ENCODE results near the gene TMEM25.

DNA sequence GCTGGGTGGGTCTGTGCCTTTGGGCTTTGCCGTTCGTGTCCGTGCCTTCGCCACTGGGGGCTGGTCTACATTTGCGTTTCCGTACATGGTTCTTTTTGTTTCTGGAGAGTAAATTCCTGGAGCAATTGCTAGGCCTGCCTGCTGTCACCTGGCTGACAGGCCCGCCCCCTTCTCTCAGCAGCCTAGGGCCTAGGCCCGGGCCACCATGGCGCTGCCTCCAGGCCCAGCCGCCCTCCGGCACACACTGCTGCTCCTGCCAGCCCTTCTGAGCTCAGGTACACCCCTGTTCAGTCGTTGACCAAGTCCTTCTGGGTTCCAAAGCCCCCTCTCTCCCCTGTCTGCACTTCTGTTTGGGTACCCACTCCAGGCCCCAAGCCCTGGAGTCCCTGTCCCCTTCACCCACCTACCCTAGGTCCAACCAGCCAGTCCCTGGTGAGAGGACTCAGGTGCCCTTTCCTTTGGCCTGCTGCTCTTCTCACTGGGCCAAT, 649 bp downstream of the TMEM25 start:
- TF ChIP-seq, protein P1, sequence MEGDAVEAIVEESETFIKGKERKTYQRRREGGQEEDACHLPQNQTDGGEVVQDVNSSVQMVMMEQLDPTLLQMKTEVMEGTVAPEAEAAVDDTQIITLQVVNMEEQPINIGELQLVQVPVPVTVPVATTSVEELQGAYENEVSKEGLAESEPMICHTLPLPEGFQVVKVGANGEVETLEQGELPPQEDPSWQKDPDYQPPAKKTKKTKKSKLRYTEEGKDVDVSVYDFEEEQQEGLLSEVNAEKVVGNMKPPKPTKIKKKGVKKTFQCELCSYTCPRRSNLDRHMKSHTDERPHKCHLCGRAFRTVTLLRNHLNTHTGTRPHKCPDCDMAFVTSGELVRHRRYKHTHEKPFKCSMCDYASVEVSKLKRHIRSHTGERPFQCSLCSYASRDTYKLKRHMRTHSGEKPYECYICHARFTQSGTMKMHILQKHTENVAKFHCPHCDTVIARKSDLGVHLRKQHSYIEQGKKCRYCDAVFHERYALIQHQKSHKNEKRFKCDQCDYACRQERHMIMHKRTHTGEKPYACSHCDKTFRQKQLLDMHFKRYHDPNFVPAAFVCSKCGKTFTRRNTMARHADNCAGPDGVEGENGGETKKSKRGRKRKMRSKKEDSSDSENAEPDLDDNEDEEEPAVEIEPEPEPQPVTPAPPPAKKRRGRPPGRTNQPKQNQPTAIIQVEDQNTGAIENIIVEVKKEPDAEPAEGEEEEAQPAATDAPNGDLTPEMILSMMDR (IDR thresholded peaks at IDR 0.05; ENCODE audit: extremely low read depth in 1 of 2, insufficient read depth in 1 of 2, low read depth in 1 of 2, low read length in 2 of 2) = no peak
- TF ChIP-seq POLR2A (IDR thresholded peaks at IDR 0.05; ENCODE audit: low read depth, low read length) (no peak), EZH2 (IDR thresholded peaks at IDR 0.05; ENCODE audit: borderline replicate concordance, low read depth, low read length, severe bottlenecking) (no peak), POLR2AphosphoS5 (IDR thresholded peaks at IDR 0.05; ENCODE audit: insufficient read depth, low read depth, low read length) (no peak), JUN (IDR thresholded peaks at IDR 0.05; ENCODE audit: borderline replicate concordance, insufficient read depth, insufficient read length, low read depth) (no peak), GATA2 (IDR thresholded peaks at IDR 0.05; ENCODE audit: insufficient read depth, insufficient read length, low read depth, low read length) (no peak), MYC (IDR thresholded peaks at IDR 0.05; ENCODE audit: low read depth, low read length) (no peak), FOS (IDR thresholded peaks at IDR 0.05; ENCODE audit: borderline replicate concordance, insufficient read depth, low read length) (no peak)
- TF ChIP-seq, protein P2, sequence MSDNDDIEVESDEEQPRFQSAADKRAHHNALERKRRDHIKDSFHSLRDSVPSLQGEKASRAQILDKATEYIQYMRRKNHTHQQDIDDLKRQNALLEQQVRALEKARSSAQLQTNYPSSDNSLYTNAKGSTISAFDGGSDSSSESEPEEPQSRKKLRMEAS (IDR thresholded peaks at IDR 0.05; ENCODE audit: insufficient read depth, insufficient read length) = no peak

All from endothelial cell of umbilical vein (primary cell).